GM21786 (cell line): ENCODE results near the gene SLCO3A1.

Experiments used
- ATAC-seq: cut with Tn5 transposase; IDR thresholded peaks from one replicate; pipeline ENCODE4 v1.9.1; 2021; ENCODE audit not compliant: unreplicated experiment

The SLCO3A1 gene

DNA sequence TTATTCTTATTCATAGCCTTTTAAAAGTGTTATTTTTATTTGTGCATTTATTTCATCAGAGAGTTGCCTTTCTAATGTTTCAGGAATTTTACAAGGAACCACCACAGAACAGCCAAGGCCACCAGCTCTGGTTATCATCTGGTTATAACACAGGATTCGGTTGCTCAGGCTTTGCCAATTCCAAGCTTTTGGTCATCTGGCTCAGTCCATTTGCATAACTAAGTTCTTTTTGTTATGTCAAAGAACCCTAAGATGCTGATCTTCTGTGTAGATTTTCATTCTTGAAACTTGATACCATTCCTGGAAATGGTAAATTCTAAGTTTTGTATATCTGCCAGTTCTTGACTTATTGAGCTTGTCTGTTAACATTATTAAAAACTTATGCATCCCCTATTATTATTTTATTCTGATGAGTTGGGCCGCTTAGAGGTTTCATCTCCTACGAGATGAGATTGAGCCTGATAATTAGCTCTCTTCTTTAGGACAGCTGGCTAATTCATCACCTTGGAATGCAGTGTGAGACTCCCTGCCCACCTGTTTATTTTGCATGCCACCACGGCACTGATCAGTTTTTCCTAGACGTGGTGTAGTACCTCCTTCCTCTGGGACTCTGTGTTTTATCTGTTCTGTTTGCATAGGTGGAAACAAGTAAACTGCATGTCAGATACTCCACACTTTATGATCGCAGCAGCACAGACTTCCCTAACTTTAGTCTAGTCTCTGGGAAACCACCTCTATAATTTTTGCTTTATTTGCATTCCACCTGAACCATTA lies 264.8 kb downstream of the SLCO3A1 start:
- no peak for ATAC-seq

DNA sequence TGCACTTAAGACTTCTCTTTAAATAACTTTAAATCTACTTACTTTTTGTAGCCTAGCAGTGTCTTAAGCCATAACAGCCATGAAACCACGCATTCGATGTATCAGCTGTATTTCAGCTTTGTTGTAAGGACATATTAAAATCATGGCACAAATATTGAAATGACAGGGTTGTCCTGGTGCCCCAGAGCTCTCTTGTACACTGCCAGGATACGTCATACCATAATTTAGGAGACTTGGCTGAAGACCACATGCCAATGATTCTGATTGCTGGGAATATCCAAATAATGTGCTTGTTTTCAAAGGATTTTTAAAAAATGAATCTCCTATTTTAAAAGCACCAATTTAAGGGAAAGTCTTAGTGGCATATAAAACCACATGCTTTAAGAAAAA lies 265.4 kb downstream of the SLCO3A1 start:
- ATAC-seq = no peak

- no peak for ATAC-seq
Measured at GRCh38 chr15:92120094-92120795, 266.7 kb downstream of the SLCO3A1 start.

DNA sequence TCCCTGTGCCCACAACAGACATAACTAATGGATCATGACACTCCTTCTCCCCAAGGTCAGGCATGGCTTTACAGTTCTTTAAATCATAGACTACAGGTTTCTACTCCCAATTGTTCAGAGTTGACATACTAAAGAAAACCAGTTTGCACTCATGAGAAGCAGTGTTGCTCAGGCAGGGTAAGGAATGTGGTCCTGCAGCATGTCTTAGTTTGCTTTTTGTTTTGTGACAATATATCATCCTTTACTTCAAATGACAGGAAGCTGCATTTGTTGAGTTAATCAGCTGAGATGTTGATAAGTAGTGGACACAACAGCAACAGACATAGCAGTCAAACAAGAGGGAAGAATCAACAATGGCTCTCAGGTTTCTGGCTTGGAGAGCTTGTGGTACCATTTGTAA lies 267.5 kb downstream of the SLCO3A1 start:
- no peak for ATAC-seq

- ATAC-seq = no peak
Measured at GRCh38 chr15:92122259-92122658, 268.8 kb downstream of the SLCO3A1 start.

DNA sequence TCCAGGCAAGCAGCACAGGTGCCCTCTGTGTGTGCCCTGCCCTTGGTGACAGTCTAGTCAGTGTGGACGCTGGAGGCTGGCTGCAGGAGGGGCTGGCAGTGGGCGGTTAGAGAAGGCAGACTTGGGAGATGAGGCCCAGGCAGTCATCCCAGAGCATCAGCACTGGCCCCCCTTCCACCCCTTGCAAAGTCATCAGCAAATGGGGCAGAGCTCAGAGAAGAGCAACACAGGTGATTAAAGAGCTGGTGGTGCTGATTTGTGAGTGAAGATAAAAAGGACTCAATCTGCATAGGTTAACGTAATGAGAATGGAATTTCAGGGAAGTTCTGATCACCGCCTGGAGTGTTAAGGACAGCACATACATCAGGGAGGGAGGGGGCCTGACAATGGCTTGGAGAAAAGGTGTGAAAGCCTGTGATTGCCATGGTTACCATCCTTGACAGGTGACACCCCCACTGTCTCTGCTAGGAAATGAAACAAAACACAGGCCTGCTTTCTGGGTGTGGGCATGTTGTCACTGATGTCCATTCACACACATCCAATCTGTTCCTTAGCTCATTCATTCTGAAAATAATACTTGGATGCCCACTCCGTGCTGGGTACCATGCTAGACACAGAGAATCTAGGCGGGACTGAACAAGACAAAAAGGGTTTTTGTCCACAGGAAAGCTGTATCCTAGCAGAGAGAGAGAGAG lies 270.6 kb downstream of the SLCO3A1 start:
- ATAC-seq = no peak

GRCh38 chr15:92124657-92125010 lies 271.1 kb downstream of the SLCO3A1 start:
- no peak for ATAC-seq

DNA sequence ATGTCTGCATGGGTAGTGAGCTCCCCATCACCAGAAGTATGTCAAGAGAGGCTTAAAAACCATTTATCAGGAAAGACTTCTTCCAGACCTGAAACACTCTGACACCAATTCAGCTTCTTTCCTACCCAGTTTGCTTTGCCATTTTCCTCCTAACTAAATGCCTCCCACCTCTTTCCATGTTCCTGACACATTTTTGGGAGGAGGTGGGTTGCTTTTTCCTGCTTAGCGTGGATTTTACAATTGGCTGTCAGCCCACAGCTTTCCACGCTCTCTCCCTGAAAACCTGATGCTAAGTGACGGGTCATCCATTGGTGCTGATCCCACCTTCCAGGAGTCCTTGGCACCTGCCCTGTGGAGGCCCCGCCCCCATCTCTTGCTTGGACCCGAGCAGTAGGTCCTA lies 275.3 kb downstream of the SLCO3A1 start:
- ATAC-seq = no peak

GRCh38 chr15:92130244-92130643 lies 276.7 kb downstream of the SLCO3A1 start:
- ATAC-seq = no peak

DNA sequence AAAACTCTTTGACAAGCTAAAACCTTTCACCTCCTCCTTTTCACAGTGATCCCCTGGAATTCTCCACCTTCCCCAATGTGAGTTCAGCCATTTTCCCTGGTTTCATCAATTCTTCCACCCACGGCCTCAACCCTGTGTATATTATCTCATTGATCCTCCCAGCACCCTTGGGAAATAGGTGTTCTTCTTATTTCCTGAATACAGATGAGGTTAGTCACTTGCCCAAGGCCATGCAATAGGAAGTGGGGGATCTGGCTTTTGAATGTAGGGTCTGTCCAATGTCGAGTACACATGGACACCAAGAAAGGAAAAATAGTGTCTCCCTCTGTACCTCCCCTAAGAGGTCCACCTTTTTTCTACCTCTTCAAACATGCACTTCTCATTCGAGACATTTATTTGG lies 277.4 kb downstream of the SLCO3A1 start:
- no peak for ATAC-seq

- ATAC-seq = no peak
Measured at GRCh38 chr15:92132982-92133755, 279.7 kb downstream of the SLCO3A1 start.

DNA sequence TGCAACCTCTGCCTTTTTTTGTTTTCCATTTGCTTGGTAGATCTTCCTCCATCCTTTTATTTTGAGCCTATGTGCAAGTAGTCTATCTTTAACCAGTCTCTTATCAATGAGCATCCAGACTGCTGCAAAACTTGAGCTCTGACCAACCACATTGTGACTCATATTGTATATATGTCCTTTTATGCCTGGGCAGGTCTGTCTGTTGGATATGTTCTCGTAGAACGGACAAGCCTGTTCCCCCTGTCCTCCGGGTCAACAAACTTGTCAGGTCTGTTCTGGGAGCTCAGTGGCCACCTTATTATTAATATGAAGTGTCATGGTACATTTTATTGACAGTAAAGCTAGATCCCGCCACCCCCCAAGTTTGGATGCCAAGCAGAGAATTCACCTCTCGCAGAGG lies 287.3 kb downstream of the SLCO3A1 start:
- ATAC-seq = no peak

DNA sequence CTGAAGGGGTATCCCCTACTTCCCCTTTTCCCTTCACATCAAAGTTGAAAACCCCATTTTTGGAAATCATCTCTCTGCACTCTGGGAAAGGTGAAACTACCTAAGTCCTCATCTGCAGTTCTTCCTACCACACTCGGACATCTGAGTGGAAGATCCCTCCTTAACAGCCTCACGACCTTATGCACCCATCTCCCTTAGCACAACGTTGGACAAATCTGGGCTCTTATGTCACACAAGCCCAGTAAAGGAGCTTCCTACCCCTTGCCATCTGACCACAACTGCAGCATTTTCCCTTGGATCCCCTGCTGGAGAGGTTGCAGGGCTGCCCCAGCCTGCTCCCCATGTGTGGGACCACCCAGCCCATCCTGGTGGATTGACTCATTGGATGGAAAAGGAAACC lies 288.1 kb downstream of the SLCO3A1 start:
- ATAC-seq = no peak

- no peak for ATAC-seq
Measured at GRCh38 chr15:92142242-92143232, 289.0 kb downstream of the SLCO3A1 start.

DNA sequence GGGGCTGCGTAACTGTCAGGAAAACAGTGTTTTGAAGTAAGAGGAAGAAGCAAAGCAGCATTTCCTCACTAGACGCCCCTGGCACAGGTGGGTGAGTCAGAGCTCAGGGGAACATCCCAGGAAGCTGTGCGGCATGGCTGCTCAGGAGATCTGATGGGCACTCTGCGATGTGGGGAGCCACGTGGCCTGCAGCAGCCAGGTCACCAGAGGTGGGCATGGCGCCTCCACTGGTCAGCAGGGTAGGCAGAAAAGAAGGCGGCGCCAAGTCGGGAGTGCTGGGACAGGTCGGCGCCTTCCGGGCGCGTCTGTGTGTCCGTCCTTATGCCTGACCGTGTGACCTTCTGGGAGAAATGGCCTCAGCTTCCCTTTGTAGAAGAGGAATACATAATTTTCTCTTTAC lies 290.3 kb downstream of the SLCO3A1 start:
- no peak for ATAC-seq

- ATAC-seq = no peak
Measured at GRCh38 chr15:92146511-92147150, 293.1 kb downstream of the SLCO3A1 start.

- ATAC-seq = no peak
Measured at GRCh38 chr15:92149029-92149428, 295.5 kb downstream of the SLCO3A1 start.

DNA sequence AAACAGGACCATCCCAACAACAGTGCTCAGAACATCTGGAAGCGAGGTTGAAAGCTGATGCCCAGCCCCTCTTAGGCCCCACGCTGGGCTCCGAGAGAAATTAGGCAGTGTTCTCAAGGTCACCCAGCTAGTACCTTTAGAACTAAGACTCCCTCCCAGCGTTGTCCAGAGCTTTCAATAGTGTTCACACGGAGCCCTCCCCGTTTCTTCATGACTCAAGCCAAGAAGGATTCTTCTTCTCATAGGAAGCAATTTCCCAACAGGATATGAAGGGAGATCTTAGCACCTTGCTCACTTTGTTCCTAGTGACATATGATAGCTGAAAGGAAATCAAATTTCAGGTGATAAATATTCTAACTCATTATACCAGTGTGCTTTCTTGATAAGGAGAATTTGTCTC lies 296.0 kb downstream of the SLCO3A1 start:
- ATAC-seq = no peak

DNA sequence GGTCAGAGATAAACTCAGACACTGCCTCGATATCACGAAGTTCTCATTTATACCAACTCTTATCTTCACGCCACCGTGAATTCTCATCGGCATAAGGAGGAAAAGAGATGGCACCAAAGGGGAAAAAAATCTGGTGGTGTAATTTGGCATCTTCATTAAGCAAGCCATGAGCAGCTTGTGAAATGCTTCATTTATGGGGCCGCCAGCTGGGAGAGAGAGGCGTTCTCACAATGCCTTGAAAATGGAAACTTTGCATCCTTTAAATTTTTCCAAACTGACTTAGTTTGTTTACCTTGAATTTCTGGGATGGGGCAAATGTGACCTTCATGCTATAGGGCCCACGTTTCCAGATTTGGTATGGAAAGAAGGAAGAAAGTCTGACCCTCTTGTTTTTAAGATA lies 297.7 kb downstream of the SLCO3A1 start:
- ATAC-seq = no peak

- no peak for ATAC-seq
Measured at GRCh38 chr15:92151741-92152140, 298.2 kb downstream of the SLCO3A1 start.
